Smooth muscle cell (in vitro differentiated cells): ENCODE results near the gene TENM3. TPM values are rescaled to one million over a fixed set of nuclear protein-coding genes. Genes with fewer than 3 reads are reported as not detected.
A peak's percentile ranks its signal among the peaks of the same experiment; 100 is the strongest.

Source experiments
- DNase-seq: peaks from one replicate; lab custom pipeline; 2025; ENCODE audit not compliant: unreplicated experiment; lab: John Stamatoyannopoulos, UW
- H2AFZ ChIP-seq: fragments of 200-600 bp; sonication (generic); 2 replicates; pipeline ENCODE4 v1.6.0; 2016; ENCODE audit warnings: antibody characterized with exemption, low read depth, mild to moderate bottlenecking
- H3F3A ChIP-seq: fragments of 200-600 bp; sonication (generic); 2 replicates; pipeline ENCODE4 v1.6.0; 2017; ENCODE audit warnings: antibody characterized with exemption, low read depth
- H3K27ac ChIP-seq: fragments of 200-600 bp; sonication (generic); 2 replicates; pipeline ENCODE4 v1.5.1; 2016; ENCODE audit warnings: low read depth, mild to moderate bottlenecking
- H3K27me3 ChIP-seq: fragments of 200-600 bp; sonication (generic); 2 replicates; pipeline ENCODE4 v1.6.1; 2016; ENCODE audit warnings: low read depth, mild to moderate bottlenecking
- H3K36me3 ChIP-seq: fragments of 200-600 bp; sonication (generic); 2 replicates; pipeline ENCODE4 v1.5.1; 2016; ENCODE audit warnings: low read depth
- H3K4me1 ChIP-seq: fragments of 200-600 bp; sonication (generic); 2 replicates; pipeline ENCODE4 v1.5.1; 2016; ENCODE audit warnings: low read depth
- H3K4me2 ChIP-seq: fragments of 200-600 bp; sonication (generic); 2 replicates; pipeline ENCODE4 v1.6.0; 2016; ENCODE audit warnings: mild to moderate bottlenecking
- H3K4me3 ChIP-seq: fragments of 200-600 bp; sonication (generic); 2 replicates; pipeline ENCODE4 v1.5.1; 2016; ENCODE audit warnings: mild to moderate bottlenecking
- H3K79me2 ChIP-seq: fragments of 200-600 bp; sonication (generic); 2 replicates; pipeline ENCODE4 v1.6.0; 2016; ENCODE audit warnings: low read depth, mild to moderate bottlenecking
- H3K9ac ChIP-seq: fragments of 200-600 bp; sonication (generic); 2 replicates; pipeline ENCODE4 v1.6.0; 2016; ENCODE audit warnings: low read depth
- H3K9me3 ChIP-seq: fragments of 200-600 bp; sonication (generic); replicated peaks from 2 replicates; pipeline ENCODE4 v1.5.1; 2016; ENCODE audit warnings: low read depth
- H4K20me1 ChIP-seq: fragments of 200-600 bp; sonication (generic); 2 replicates; pipeline ENCODE4 v1.6.0; 2016; ENCODE audit warnings: low read depth
- WGBS: methylation state at CpG from one replicate; pipeline ENCODE4 v1.1.7; 2016; ENCODE audit warnings: low lambda C conversion rate; 5-methylcytosine and 5-hydroxymethylcytosine counted together
- polyA plus RNA-seq: library from polyadenylated mRNA; unstranded; fragments of >200 nt; fragmentation: Nextera tagmentation; extraction: Ambion mirVana; gene quantifications from 2 replicates; pipeline ENCODE4 v1.2.1, GENCODE V29; 2016
- total RNA-seq: library from RNA; depleted of rRNA; stranded (reverse); fragments of >200 nt; gene quantifications from 2 replicates; pipeline ENCODE4 v1.2.3, GENCODE V29; 2014
- TF ChIP-seq, protein P1 (sequence below): fragments of 200-600 bp; sonication (generic); IDR thresholded peaks from 2 replicates; pipeline ENCODE4 v1.5.1; 2017; ENCODE audit warnings: borderline replicate concordance, mild to moderate bottlenecking, antibody characterized with exemption; ENCODE audit not compliant: insufficient read depth, poor library complexity, severe bottlenecking

TENM3 gene
- total and polyA plus RNA-seq, 2 experiments from 2014 or later: 46.9 to 295 TPM

DNA sequence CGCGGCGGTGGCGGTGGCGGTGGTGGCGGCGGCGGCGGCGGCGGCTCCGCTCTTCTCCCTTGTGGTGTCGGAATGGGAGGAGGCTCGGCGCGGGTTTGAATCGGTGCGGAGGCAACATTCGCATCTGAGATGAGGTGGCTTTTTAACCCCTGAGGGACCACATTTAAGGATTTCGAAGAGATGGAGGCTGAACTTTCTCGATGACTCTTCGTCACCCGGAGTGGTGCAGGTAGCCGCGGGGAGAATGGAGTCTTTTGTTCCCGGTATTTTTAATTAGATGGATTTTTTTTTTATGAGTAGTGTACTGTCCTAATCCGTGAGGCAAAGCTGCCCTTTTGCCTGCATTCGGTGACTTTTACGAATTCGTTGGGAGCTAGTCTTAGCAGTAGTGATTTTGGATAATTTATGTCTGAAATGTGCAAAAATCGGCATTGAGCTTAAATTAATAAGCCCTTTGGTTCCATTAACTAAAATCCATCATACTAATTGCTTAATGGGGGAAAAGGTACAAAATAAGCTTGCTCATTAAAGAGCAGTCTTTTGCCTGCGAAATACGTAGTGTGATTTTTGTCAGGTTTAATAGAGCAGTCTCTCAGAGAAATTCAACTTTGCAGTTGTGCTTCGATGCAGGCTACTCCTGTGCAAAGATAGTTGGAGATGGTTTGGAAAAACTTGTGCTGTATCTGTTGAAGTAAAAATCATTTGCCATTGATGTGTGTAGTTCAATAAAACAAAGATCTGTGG lies 206.2 kb downstream of the TENM3 start:
- Histone ChIP-seq H3K27ac (peak overlapping the region; percentile 43), H3K79me2 (peaks cover 52% of the 10 kb centered on the region), H3K36me3 (no peaks in the 10 kb centered on the region), H3K4me3 (peak overlapping the region; percentile 69), H2AFZ (peak overlapping the region; percentile 17), H3K4me1 (peaks cover 42% of the 10 kb centered on the region), H3K9me3 (no peaks in the 10 kb centered on the region), H3F3A (no peaks in the 10 kb centered on the region), H3K9ac (peak overlapping the region; percentile 53), H4K20me1 (peaks cover 46% of the 10 kb centered on the region), H3K4me2 (peak overlapping the region; percentile 97), H3K27me3 (no peaks in the 10 kb centered on the region)
- under 1% methylated on average over 27 of the region's 34 CpGs for WGBS
- DNase-seq: no peak
- TF ChIP-seq, protein P1, sequence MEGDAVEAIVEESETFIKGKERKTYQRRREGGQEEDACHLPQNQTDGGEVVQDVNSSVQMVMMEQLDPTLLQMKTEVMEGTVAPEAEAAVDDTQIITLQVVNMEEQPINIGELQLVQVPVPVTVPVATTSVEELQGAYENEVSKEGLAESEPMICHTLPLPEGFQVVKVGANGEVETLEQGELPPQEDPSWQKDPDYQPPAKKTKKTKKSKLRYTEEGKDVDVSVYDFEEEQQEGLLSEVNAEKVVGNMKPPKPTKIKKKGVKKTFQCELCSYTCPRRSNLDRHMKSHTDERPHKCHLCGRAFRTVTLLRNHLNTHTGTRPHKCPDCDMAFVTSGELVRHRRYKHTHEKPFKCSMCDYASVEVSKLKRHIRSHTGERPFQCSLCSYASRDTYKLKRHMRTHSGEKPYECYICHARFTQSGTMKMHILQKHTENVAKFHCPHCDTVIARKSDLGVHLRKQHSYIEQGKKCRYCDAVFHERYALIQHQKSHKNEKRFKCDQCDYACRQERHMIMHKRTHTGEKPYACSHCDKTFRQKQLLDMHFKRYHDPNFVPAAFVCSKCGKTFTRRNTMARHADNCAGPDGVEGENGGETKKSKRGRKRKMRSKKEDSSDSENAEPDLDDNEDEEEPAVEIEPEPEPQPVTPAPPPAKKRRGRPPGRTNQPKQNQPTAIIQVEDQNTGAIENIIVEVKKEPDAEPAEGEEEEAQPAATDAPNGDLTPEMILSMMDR: no peak

- Histone ChIP-seq H3K79me2 (peaks cover 58% of the 10 kb centered on the region), H4K20me1 (peaks cover 47% of the 10 kb centered on the region), H3K36me3 (no peaks in the 10 kb centered on the region), H3K9me3 (no peaks in the 10 kb centered on the region), H3K4me1 (peaks cover 44% of the 10 kb centered on the region), H3K27ac (peak overlapping the region; percentile 43), H3K9ac (peak overlapping the region; percentile 53), H2AFZ (peak overlapping the region; percentile 17), H3K27me3 (no peaks in the 10 kb centered on the region), H3K4me3 (peak overlapping the region; percentile 69), H3F3A (no peaks in the 10 kb centered on the region), H3K4me2 (peak overlapping the region; percentile 97)
- 3% methylated on average over 4 of the region's 4 CpGs for WGBS
- TF ChIP-seq, protein P1: no peak
- no peak for DNase-seq
Observed at GRCh38 chr4:182449930-182450439, 206.8 kb downstream of the TENM3 start.

DNA sequence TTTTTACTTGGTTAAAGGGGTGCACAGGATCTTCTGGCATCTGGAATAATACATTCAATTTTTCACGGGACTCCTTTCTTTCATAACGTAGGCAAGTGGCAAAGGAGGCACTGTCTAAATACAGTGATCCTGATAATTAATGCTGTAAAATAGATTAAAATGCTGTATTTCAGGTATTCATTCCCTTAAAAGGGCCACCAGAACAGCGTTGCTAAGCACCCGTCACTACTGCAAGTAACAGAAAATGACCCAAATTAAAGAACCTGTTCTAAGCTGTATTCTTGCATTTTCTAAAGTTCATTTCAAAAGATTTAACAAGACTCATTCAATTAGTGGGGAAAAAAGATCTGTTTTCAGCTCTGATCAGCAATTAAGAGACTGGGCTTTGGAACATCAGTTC lies 208.2 kb downstream of the TENM3 start:
- no peak overlapping the region for H3K9ac ChIP-seq
- no peak overlapping the region for H2AFZ ChIP-seq
- H3F3A ChIP-seq: no peaks in the 10 kb centered on the region
- H3K9me3 ChIP-seq: no peaks in the 10 kb centered on the region
- H4K20me1 ChIP-seq: peaks cover 59% of the 10 kb centered on the region
- peaks cover 70% of the 10 kb centered on the region for H3K79me2 ChIP-seq
- DNase-seq: no peak
- peak overlapping the region; percentile 69 for H3K4me3 ChIP-seq
- peaks cover 44% of the 10 kb centered on the region for H3K4me1 ChIP-seq
- no peaks in the 10 kb centered on the region for H3K27me3 ChIP-seq
- peak overlapping the region; percentile 97 for H3K4me2 ChIP-seq
- TF ChIP-seq, protein P1: no peak
- H3K36me3 ChIP-seq: no peaks in the 10 kb centered on the region
- no peak overlapping the region for H3K27ac ChIP-seq
- WGBS: 82% methylated on average over 4 of the region's 4 CpGs

DNA sequence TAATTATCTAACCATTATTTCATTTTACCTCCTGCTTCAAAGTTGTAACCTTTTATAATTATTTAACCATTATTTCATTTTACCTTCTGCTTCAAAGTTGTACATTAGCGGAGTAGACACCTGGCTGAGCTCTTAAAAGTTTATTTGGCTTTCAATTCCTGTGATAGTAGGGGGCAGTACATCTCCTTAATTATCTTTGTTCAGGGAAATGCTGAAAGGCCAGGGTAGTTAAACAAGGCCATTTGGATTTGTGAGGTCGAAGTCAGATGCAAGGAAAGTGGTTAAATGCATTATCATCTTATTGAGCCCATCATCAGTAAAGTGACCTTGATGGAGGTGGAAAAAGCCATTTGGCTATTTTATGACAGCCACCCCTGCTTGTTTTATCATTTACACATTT lies 210.6 kb downstream of the TENM3 start:
- Histone ChIP-seq H3K9me3 (no peaks in the 10 kb centered on the region), H2AFZ (no peak overlapping the region), H3K27me3 (no peaks in the 10 kb centered on the region), H3K4me1 (peaks cover 44% of the 10 kb centered on the region), H4K20me1 (peaks cover 79% of the 10 kb centered on the region), H3K27ac (no peak overlapping the region), H3K4me3 (no peak overlapping the region), H3K79me2 (peaks cover 88% of the 10 kb centered on the region), H3F3A (no peaks in the 10 kb centered on the region), H3K9ac (no peak overlapping the region), H3K36me3 (no peaks in the 10 kb centered on the region), H3K4me2 (peak overlapping the region; percentile 18)
- TF ChIP-seq, protein P1: no peak
- WGBS: 73% methylated on average over 2 of the region's 2 CpGs
- no peak for DNase-seq
